NB4 (cell line): ENCODE results near the gene MSANTD7.

ENCODE experiments used
- CTCF ChIP-seq: IDR thresholded peaks from one replicate; pipeline ENCODE4 v1.5.1; 2012; ENCODE audit warnings: low read depth, low read length
- MYC ChIP-seq: IDR thresholded peaks from 2 replicates; pipeline ENCODE4 v1.6.1; 2011; ENCODE audit warnings: low read depth, low read length
- POLR2A ChIP-seq: IDR thresholded peaks from 2 replicates; pipeline ENCODE4 v1.6.1; 2011; ENCODE audit warnings: mild to moderate bottlenecking; ENCODE audit not compliant: insufficient read length; ENCODE audit errors: extremely low read depth
- TF ChIP-seq, protein P1 (sequence below): IDR thresholded peaks from 2 replicates; pipeline ENCODE4 v1.6.1; 2011; ENCODE audit warnings: low read depth, low read length

DNA sequence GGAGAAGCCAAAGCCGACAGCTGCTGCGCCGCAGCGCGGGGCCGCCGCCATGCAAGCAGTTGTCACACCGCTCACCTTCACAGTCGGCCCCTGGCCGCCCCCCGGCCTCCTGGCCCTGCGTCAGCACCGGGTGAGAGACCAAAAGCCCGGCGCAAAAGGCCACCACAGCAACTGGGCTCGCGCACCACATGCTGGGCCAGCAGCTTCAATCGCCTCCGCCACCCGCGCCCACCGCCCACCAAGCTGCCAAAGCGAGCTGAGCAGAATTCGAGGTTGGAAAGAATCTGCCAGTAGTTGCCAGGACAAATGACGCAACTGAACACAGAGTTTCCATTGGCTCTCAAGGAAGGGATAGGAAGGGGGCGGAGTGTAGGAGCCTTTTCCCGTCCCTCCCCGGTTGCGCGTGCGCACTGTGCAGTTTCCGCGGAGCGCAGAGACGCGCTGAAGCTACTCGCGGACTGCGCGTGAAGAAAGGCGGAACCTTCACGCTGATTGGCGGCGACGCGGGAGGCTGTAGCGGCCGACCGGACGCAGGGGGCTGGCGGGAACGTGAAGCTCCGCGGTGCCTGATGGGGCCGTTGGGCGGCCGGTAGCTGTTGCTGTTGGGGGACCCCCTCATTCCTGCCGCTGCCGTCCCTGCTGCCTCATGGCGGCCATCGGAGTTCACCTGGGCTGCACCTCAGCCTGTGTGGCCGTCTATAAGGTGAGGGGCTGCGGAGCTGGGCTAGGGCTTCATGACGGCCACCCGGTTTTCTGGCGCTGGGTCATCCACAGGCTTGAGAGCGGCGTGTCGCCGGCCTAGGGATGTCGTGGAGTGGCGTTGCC lies at the start of gene MSANTD7, which contains the start of the genes CDNF and HSPA14:
- no peak for TF ChIP-seq CTCF
- TF ChIP-seq, protein P1, sequence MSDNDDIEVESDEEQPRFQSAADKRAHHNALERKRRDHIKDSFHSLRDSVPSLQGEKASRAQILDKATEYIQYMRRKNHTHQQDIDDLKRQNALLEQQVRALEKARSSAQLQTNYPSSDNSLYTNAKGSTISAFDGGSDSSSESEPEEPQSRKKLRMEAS = no peak; the same call in none of the 2 replicates
- peak; percentile 71 for TF ChIP-seq POLR2A
- TF ChIP-seq MYC = peak; percentile 23; the same call in 1 of the 2 replicates
